Epithelial cell of prostate (primary cell): ENCODE results near the gene ATAD2B.
"Not testable (repeated sequence)": the region's sequence is repeated elsewhere in the genome, so short reads cannot be mapped to it uniquely, and the experiment has no call there.

Experiments used
- DNase-seq: peaks from one replicate; pipeline ENCODE4 v3.0.0-alpha.2; 2011; ENCODE audit warnings: low read depth, low spot score
- H3K27ac ChIP-seq: fragments of 450-650 bp; 2 replicates; pipeline ENCODE4 v1.5.1; 2017; ENCODE audit warnings: mild to moderate bottlenecking

ATAD2B gene

DNA sequence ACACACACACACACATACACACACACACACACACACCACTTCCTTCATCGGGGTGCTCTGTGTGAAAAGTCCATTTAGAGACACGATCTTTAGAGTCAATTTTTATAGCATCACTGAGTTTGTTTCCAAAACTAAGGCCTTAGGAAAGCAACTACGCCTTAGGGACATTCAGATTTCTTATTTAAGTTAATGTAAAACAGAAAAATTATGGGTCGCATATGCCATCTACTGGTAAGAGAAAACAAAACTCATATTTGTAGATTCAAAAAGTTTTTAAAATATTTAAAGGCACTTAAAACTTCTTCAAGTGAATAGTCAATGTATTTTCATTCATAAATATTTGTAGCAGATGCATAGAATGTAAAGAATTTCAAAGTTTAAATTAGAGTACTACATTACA lies 166.2 kb downstream of the ATAD2B start:
- DNase-seq = no peak
- H3K27ac ChIP-seq = no peak overlapping the region

DNA sequence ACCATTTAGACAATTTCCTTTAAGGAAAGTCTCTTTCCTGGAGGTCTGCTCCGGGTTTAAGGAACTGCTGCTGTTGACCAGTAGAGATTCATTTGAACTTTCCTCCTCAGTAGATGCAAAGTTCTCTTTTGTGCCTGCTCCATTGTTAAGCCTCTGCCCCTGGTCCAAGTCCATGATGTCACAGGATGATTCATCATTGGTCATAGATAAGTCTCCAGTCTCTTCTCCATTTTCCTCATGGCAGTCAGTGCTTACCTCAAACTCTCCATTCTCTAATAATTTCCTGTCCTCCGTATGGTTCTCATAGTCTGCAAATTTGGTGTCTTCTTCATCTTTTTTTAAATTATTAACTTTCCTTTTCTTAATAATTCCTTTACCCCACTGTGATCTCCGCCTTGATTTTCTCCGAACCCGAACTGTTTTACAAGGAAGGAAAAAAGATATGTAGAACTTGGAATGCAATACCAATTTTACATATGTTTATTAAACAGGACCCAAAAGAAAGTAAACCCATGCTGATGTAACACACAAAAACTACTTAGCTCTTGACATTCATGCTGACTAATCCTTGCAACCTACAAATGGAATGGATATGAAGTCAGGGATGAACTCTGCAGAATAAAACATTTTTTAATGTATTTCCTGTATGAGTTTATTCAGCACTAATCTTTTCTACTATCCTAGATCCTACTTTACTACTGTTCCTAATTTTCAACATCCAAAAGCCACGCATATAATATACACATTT lies 169.1 kb downstream of the ATAD2B start:
- peak overlapping the region; percentile 84 for H3K27ac ChIP-seq
- peak; percentile 45 for DNase-seq

DNA sequence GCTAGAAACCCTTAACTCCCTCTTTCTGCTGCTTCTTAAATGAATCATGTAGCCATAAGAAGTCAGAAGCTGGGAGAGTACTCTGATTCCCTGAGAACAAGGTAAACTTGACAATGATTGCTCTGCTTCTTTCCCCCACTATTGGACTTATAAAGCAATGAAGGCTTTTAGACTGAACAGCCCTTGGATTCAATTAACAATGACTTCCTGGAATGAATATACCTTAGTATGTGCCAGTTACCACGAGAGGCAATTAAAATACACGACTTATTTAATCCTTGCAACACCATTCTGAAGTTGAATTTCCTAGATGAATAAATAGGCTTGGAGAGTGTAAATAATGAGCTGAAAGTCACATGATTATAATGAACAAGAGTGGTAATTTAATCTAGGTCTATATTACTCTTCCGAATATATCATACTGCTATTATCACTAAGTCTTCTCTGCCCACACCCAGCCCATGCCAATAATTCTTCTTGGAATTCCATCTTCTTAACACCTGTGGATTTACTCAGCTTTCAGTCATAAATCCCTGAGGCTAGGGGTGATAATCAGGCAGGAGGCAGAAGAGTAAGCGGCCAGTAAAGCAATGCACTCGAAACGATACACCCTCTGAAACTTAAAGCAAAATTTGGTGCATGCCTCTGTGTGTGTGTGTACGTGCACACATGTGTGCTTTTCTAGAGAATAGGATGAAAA lies 170.2 kb downstream of the ATAD2B start:
- no peak for DNase-seq
- H3K27ac ChIP-seq = peak overlapping the region; percentile 84

DNA sequence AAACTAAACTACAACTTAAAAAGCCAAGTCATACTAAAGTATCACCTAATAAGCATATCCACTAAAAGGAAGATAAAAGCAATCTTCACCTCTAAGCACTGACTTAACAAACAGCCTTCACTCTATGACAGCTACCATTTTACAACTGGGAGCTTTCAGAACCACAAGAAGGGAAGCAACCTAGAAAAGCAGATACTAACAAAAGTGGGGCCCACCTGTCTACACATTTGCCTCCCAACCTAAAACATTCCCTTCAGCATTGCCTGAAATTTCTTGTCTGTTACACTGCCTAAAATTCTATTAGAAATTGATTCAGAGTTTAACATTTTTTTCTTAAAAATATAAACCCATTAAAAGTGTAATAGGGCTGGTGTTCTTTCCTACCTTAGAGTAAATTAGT lies 172.0 kb downstream of the ATAD2B start:
- no peak for DNase-seq
- no peak overlapping the region for H3K27ac ChIP-seq

DNA sequence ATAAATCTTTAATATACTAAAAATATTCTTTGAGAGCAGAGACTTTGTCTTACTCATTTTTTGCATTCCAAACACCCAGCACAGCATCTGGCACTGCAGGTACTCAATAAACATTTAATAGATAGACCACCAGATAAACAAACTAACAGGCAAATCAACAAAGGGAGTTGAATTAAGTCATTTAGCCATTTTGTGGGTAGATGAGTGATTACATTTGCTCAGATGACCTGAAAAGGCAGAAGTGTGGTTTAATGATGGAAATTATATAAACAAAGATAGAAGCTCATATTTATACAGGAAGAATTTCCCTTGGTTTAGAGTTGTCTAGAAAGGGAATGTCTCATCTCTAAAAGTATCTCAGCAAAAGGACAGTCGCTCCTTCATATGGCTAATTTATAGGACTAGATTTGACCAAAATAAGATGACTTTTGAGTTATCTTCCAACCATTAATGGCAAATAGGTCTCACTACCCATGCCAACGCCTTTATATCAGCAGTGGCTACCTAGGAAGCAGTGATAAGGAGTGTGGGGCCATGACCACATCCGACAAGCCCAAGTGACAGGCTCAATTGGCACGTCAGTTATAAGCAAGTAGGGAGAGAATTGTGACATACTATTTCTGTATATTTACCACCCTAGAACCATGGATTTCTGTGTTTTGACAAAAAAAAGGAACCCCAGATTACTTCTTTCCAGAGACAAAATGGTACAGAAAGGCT lies 173.5 kb downstream of the ATAD2B start:
- DNase-seq = no peak
- H3K27ac ChIP-seq = no peak overlapping the region

DNA sequence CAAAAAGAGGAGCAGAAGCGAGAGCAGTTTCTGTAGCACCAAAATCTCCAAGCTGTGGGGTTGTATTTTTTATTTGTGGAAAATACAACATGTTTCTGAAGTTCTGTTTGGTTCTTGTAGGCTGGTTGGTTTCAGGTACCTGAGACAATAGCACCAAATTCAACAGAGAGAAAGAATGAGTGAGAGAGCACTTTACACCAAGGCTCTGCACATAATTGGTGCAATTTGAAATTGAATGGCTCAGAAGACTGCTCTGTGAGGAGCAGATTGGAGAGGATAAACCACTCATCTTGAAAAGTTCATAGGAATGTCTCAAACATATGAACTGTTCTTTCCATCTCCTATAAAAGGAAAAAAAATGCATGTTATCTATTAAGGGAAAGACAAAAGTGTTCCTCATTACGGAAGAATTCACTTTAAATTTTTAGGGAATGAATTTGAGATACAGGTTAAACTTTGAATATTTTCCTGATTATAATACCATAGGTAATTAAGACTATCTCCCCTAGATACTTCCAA lies 175.1 kb downstream of the ATAD2B start:
- no peak for DNase-seq
- no peak overlapping the region for H3K27ac ChIP-seq

DNA sequence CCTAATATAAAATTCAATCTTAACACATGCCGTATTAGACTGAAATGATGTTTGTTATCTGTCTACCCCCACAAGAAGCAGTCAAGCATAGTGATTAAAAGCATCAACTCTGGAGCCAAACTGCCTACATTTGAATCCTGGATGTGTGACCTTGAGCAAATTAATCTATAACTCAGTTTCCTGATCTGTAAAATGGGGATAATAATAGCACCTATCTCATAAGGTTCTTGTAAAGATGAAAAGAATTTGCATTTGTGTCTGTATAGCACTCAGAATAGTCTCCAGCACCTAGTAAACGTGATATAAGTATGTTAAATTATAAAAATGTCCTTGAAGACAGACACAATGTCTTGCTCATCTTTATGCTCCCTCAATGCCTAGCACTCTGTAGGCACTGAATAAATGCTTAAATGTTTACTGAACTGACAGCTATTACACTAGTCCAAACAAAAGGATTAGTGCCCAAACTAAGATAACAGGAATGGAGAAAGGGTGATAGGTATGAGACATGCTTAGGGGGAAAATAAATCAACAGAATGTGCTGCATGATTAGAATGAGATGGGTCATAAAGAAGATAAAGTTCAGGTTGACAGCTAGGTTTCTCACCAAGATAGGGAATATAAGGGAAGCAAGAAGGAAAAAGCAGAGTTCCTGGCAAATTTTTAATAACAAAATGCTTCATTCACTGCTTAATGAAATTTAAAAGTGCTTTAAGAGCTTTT lies 180.6 kb downstream of the ATAD2B start:
- no peak for DNase-seq
- H3K27ac ChIP-seq = no peak overlapping the region

DNA sequence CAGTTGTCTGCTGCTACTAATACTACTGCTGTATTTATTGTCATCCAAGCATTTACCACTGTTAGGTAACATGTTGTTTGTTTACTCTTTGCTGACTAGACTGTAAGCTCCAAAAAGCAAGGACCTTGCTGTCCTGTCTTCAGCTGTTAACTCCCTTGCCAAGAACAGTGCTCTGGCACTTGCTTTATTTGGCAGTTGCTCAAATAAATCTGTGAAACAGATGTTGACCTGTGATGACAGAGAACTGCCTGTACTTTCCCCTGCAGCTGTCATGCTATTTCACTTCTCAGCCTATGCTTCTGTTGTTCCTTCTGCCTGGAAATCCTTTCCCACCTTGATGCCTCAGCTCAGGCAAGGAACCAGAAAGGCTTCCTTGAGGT lies 181.2 kb downstream of the ATAD2B start:
- DNase-seq = peak; percentile 12
- H3K27ac ChIP-seq = no peak overlapping the region

DNA sequence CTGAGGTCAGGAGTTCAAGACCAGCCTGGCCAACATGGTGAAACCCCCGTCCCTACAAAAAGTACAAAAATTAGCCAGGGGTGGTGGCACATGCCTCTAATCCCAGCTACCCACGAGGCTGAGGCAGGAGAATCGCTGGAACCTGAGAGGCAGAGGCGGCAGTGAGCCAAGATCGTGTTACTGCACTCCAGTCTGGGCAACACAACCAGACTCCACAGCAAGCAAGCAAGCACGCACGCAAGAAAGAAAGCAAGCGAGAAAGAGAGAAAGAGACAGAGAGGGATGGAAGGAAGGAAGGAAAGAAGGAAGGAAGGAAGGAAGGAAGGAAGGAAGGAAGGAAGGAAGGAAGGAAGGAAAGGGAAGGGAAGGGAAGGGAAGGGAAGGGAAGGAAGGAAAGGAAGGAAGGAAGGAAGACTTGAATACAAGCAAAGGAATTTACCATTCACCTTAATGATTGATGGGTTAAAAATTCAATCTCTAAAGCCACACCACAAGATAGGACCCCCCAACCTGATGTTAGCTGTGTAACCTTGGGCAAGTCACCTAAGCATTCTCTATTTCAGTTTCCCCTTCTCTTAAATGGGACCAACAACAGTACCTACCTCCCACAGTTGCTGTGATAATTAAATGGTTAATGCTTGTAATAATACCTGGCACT lies 181.7 kb downstream of the ATAD2B start:
- H3K27ac ChIP-seq = no peak overlapping the region
- DNase-seq = no peak

DNA sequence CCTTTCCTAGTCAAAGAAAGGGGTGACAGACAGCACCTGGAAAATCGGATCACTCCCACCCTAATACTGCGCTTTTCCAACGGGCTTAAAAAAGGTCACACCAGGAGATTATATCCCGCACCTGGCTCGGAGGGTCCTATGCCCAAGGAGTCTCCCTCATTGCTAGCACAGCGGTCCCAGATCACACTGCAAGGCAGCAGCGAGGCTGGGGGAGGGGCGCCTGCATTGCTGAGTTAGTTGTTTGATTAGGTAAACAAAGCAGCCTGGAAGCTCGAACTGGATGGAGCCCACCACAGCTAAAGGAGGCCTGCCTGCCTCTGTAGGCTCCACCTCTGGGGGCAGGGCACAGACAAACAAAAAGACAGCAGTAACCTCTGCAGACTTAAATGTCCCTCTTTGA lies 190.1 kb downstream of the ATAD2B start:
- DNase-seq, H3K27ac ChIP-seq: not testable (repeated sequence)

DNA sequence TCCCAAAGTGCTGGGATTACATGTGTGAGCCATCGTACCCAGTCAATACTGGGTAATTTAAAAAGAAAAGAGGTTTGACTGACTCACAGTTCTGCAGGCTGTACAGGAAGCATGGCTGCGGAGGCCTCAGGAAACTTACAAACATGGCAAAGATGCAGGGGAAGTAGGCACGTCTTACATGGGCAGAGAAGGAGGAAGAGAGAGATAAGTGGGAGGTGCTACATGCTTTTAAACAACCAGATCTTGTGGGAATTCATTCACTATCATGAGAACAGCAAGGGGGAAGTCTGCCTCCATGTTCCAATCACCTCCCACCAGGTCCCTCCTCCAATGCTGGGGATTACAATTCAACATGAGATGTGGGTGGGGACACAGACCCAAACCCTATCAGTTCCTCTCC lies 192.5 kb downstream of the ATAD2B start:
- no peak for DNase-seq
- H3K27ac ChIP-seq = no peak overlapping the region

DNA sequence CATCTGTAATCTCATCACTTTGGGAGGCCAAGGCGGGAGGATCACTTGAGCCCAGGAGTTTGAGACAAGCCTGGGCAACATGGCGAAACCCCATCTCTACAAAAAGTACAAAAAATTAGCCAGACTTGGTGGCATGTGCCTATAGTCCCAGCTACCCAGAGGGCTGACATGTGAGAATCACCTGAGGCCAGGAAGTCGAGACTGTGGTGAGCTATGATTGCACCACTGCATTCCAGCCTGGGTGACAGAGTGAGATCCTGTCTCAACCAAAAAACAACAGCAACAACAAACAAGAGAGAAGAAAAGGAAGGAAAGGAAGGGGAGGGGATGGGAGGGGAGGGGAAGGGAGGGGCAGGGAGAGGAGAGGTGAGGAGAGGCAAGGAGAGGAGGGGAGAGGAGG lies 203.9 kb downstream of the ATAD2B start:
- peak; percentile 22 for DNase-seq
- H3K27ac ChIP-seq = peak overlapping the region; percentile 54

DNA sequence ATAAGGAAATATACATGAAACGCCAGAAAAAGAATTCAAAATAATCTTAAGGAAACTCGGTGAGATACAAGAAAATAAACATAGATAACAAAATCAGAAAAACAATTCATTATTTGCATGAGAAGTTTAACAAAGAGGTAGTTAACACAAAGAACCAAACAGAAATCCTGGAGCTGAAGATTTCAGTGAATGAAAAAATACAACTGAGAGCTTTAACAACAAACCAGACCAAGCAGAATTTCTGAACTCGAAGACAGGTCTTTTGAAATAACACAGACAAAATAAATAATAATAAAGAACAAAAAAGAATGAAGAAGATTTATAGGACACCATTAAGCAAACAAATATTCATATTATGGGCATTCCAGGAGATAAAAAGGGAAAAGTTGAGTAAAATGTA lies 204.7 kb downstream of the ATAD2B start:
- DNase-seq = no peak
- peak overlapping the region; percentile 54 for H3K27ac ChIP-seq

DNA sequence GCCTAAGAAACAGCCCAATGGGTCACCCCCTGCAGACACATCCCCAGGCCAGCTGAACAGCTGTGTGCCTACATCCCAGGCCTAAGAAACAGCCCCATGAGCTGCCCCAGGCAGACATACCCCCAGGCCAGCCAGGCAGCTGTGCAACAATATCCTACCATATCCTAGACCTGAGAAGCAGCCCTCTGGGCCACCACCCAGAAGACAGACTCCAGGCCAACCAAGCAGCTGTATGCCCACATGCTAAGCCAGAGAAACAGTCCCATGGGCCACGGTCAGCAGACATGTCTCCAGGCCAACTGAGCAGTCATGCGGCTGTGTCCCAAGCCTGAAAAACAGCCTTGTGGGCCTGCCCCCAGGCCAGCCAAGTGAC lies 205.5 kb downstream of the ATAD2B start:
- no peak for DNase-seq
- no peak overlapping the region for H3K27ac ChIP-seq

DNA sequence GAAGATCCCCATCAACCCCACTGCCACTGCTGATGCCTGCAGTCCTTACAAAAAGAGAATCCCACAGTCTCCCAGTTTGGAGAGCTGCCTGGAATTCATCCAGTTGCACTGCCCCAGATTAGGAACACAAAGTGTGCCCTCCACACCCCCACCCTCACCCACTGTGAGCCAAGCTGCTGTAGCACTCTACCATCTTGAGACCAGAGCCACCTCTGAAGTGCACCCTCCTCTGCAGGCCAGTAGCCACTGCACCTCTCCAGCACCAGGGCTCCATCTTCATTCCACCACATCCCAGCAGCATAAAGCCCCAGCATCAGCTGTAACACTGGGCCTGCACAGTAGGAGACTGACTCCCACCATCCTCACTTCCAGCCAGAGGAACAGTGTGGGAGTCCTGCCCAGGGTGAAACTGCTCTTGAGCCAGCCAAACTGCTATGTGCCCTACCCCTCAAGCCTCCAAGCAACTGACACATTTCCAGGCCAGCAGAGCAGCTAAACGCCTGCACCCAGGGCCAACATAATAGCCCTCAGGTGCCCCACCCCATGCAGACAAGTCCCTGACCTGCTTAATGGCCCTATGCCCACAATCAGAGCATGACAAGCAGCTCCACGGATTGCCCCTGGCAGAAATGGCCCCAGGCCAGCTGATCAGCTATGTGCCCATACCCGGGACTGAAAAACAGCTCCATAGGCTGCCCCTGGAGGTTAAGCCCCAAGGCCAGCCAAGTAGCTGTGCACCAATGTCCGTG lies 206.0 kb downstream of the ATAD2B start:
- DNase-seq = no peak
- H3K27ac ChIP-seq = no peak overlapping the region

DNA sequence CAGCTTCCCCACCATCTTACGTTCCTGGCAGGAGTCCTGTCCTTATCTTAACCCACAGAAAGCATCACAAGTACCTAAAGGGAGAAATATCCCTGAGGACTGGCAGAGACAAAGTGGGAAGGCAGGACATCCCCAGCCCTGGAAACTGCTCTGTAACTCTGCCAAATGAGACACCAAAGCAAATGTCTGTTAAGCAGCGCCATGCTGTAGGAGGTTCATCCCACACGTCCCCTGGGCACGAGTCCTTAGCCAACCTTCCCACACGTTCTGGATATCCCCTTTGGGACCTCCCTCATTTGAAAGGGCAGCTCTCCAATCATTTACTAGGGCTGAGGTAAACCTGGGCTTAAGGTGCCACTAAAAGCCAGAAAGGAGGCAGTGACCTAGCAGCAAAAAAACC lies 207.2 kb downstream of the ATAD2B start:
- no peak overlapping the region for H3K27ac ChIP-seq
- no peak for DNase-seq

DNA sequence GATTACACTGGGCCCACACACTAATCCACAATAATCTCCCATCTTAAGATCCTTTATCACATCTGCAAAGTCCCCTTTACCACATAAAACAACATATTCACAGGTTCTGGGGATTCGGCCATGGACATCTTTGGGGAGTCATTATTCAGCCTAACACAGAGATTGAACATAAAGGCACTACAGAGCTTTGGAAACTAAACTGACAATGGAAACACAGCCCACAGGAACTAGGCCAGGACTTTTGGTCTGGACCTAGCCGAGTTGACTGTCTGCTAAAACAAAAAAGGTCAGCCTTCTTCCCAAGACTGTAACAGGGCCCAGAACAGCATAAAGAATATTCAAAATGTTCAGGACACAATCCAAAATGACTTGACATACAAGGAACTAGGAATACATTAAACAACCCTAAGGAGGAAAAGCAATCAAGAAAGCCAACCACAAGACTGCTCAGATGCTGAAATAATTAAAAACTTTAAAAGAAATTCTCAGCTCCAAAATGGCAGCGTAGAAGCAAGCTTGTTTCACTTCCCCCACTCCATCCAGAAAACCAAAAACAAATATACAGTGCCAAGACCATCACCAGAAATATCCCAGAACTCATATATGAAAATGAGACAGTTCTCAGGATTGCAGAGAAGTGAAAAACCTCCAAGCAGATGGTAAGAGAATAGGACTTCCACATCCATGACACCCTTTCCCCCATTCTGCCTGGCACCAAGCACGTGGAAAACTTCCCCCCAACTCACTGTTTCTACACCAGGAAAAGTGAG lies 207.8 kb downstream of the ATAD2B start:
- no peak for DNase-seq
- H3K27ac ChIP-seq = no peak overlapping the region

DNA sequence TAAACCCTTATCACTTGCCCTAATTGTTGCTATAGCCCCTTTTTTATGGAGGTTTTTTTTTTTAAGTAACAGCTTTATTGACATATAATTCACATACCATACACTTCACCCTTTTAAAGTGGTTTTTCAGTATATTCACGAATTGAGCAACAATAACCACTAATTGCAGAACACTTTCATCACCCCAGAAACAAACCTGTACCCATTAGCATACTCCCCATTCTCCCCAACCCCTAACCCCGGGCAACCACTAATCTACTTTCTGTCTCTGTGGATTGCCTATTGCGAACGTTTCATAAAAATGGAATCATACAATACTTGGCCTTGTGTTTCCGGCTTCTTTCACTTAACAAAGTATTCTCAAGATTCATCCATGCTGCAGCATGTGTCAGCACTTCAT lies 213.6 kb downstream of the ATAD2B start:
- no peak for DNase-seq
- no peak overlapping the region for H3K27ac ChIP-seq

DNA sequence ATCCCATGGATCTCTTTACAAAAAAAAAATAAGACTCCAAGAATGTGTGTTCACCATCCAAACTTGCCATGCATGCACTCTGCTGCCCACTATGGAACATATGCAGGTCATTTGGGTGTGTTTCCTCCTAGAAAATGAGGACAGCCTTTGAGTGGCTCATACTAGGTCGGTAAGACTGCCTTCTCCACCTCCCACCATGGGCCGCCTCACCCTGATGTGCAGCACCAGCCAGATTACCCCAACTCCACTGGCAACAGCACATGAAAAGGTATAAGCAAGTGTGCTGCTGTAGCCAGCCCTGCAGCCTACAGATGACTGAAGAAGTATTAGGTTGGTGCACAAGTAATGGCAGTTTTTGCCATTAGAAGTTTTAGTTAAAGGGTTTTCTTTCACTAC lies 214.2 kb downstream of the ATAD2B start:
- H3K27ac ChIP-seq = no peak overlapping the region
- no peak for DNase-seq
